Neural progenitor cell (in vitro differentiated cells): Measurements from ENCODE around the gene PTGIR. TPM values are rescaled to one million over a fixed set of nuclear protein-coding genes. Genes with fewer than 3 reads are reported as not detected.

Source experiments
- DNase-seq: peaks from one replicate; pipeline ENCODE4 v3.0.0-alpha.2; 2016; ENCODE audit warnings: low spot score
- H2AFZ ChIP-seq: fragments of 200-600 bp; sonication (generic); replicated peaks from 2 replicates; pipeline ENCODE4 v1.6.1; 2016; ENCODE audit warnings: antibody characterized with exemption
- H3F3A ChIP-seq: fragments of 200-600 bp; sonication (generic); 2 replicates; pipeline ENCODE4 v1.6.1; 2016; ENCODE audit warnings: antibody characterized with exemption, low read depth
- H3K27ac ChIP-seq: fragments of 200-600 bp; sonication (generic); 2 replicates; pipeline ENCODE4 v1.5.1; 2016; ENCODE audit warnings: mild to moderate bottlenecking
- H3K27me3 ChIP-seq: fragments of 200-600 bp; sonication (generic); 2 replicates; pipeline ENCODE4 v1.6.1; 2016; ENCODE audit warnings: mild to moderate bottlenecking, moderate library complexity
- H3K36me3 ChIP-seq: fragments of 200-600 bp; sonication (generic); 2 replicates; pipeline ENCODE4 v1.5.1; 2016
- H3K4me1 ChIP-seq: fragments of 200-600 bp; sonication (generic); 2 replicates; pipeline ENCODE4 v1.6.1; 2016; ENCODE audit warnings: mixed run types
- H3K4me2 ChIP-seq: fragments of 200-600 bp; sonication (generic); 2 replicates; pipeline ENCODE4 v1.6.1; 2016
- H3K4me3 ChIP-seq: fragments of 200-600 bp; sonication (generic); 2 replicates; pipeline ENCODE4 v1.5.1; 2016
- H3K79me2 ChIP-seq: fragments of 200-600 bp; sonication (generic); 2 replicates; pipeline ENCODE4 v1.6.1; 2016; ENCODE audit warnings: low read depth
- H3K9ac ChIP-seq: fragments of 200-600 bp; sonication (generic); 2 replicates; pipeline ENCODE4 v1.6.1; 2016
- H3K9me3 ChIP-seq: fragments of 200-600 bp; sonication (generic); 2 replicates; pipeline ENCODE4 v1.5.1; 2016; ENCODE audit warnings: low read depth
- H4K20me1 ChIP-seq: fragments of 200-600 bp; sonication (generic); 2 replicates; pipeline ENCODE4 v1.6.1; 2016; ENCODE audit warnings: low read depth
- H3K27ac Mint-ChIP-seq: 3 replicates; pipeline ENCODE4 v1.8.0; 2021; ENCODE audit warnings: mixed read lengths
- H3K27me3 Mint-ChIP-seq: 2 replicates; pipeline ENCODE4 v1.8.0; 2022; ENCODE audit warnings: low read depth, mild to moderate bottlenecking, inconsistent platforms, moderate library complexity, mixed read lengths; ENCODE audit not compliant: insufficient read depth
- H3K36me3 Mint-ChIP-seq: 3 replicates; pipeline ENCODE4 v1.8.0; 2021; ENCODE audit warnings: mixed read lengths
- H3K4me1 Mint-ChIP-seq: 3 replicates; pipeline ENCODE4 v1.8.0; 2021; ENCODE audit warnings: mixed read lengths
- H3K4me3 Mint-ChIP-seq: 3 replicates; pipeline ENCODE4 v1.8.0; 2021; ENCODE audit warnings: mild to moderate bottlenecking, moderate library complexity, mixed read lengths
- H3K9me3 Mint-ChIP-seq: 3 replicates; pipeline ENCODE4 v1.8.0; 2020; ENCODE audit warnings: mixed read lengths
- EZH2 ChIP-seq: fragments of 200-600 bp; sonication (generic); IDR thresholded peaks from 2 replicates; pipeline ENCODE4 v1.6.1; 2017; ENCODE audit warnings: antibody characterized with exemption, mild to moderate bottlenecking, moderate library complexity
- EZH2phosphoT487 ChIP-seq: fragments of 200-600 bp; sonication (generic); IDR thresholded peaks from 2 replicates; pipeline ENCODE4 v1.6.1; 2017; ENCODE audit warnings: antibody characterized with exemption
- total RNA-seq: library from RNA; depleted of rRNA; stranded (reverse); fragments of >200 nt; gene quantifications from 2 replicates; pipeline ENCODE4 v1.2.3, GENCODE V29; 2015; ENCODE audit warnings: low replicate concordance
- TF ChIP-seq, protein P1 (sequence below): fragments of 200-600 bp; sonication (generic); IDR thresholded peaks from 2 replicates; pipeline ENCODE4 v1.5.1; 2017; ENCODE audit warnings: antibody characterized with exemption, mild to moderate bottlenecking

The PTGIR gene
- total RNA-seq, 1 donor from 2014 or later: not detected

DNA sequence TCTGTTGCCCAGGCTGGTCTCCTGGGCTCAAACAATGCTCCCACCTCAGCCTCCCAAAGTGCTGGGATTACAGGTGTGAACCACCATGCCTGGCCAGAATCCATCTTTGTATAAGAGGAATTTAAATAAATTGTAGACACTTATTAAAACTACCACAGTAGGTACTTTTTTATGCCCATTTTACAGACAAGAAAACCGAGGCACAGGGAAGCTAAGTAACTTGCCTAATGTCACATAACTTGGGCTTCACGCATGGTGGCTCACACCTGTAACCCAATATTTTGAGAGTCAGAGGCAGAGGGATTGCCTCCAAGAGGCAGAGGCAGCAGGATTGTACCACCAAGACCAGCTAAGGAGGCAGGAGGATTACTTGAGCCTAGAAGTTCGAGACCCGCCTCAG lies 46.4 kb downstream of the PTGIR start:
- no peak for DNase-seq
- Mint-ChIP-seq H3K4me1 (peaks cover 9% of the 10 kb centered on the region), H3K27me3 (peaks cover 11% of the 10 kb centered on the region), H3K9me3 (peaks cover 2% of the 10 kb centered on the region), H3K36me3 (no peaks in the 10 kb centered on the region), H3K4me3 (no peak overlapping the region), H3K27ac (no peak overlapping the region)
- Histone ChIP-seq H3K27me3 (peaks cover 8% of the 10 kb centered on the region), H3K36me3 (no peaks in the 10 kb centered on the region), H3K27ac (no peak overlapping the region), H3K4me2 (no peak overlapping the region), H3F3A (peaks cover 4% of the 10 kb centered on the region), H3K9me3 (no peaks in the 10 kb centered on the region), H3K4me1 (peaks cover 5% of the 10 kb centered on the region), H3K79me2 (no peaks in the 10 kb centered on the region), H3K4me3 (no peak overlapping the region), H2AFZ (no peak overlapping the region), H4K20me1 (no peaks in the 10 kb centered on the region), H3K9ac (no peak overlapping the region)
- TF ChIP-seq, protein P1, sequence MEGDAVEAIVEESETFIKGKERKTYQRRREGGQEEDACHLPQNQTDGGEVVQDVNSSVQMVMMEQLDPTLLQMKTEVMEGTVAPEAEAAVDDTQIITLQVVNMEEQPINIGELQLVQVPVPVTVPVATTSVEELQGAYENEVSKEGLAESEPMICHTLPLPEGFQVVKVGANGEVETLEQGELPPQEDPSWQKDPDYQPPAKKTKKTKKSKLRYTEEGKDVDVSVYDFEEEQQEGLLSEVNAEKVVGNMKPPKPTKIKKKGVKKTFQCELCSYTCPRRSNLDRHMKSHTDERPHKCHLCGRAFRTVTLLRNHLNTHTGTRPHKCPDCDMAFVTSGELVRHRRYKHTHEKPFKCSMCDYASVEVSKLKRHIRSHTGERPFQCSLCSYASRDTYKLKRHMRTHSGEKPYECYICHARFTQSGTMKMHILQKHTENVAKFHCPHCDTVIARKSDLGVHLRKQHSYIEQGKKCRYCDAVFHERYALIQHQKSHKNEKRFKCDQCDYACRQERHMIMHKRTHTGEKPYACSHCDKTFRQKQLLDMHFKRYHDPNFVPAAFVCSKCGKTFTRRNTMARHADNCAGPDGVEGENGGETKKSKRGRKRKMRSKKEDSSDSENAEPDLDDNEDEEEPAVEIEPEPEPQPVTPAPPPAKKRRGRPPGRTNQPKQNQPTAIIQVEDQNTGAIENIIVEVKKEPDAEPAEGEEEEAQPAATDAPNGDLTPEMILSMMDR: no peak
- TF ChIP-seq EZH2phosphoT487: no peak
- no peak for TF ChIP-seq EZH2

DNA sequence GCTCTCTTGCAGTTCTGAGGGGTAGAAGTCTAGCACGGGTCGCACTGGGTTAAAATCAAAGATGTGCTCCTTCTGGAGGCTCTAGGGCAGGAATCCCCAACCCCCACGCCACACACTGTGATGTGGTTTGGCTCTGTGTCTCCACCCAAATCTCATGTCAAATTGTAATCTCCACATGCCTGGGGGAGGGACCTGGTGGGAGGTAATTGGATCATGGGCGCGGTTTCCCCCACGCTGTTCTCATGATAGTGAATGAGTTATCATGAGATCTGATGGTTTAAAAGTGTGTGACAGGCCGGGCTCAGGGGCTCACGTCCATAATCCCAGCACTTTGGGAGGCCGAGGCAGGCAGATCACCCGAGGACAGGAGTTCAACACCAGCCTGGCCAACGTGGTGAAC lies 50.4 kb downstream of the PTGIR start:
- Histone ChIP-seq H3K4me2 (no peak overlapping the region), H4K20me1 (no peaks in the 10 kb centered on the region), H3K4me1 (peaks cover 5% of the 10 kb centered on the region), H3K27ac (no peak overlapping the region), H2AFZ (peak overlapping the region; percentile 40), H3K4me3 (no peak overlapping the region), H3K27me3 (peaks cover 3% of the 10 kb centered on the region), H3K9me3 (no peaks in the 10 kb centered on the region), H3K36me3 (no peaks in the 10 kb centered on the region), H3K9ac (no peak overlapping the region), H3F3A (peaks cover 4% of the 10 kb centered on the region), H3K79me2 (no peaks in the 10 kb centered on the region)
- no peaks in the 10 kb centered on the region for H3K36me3 Mint-ChIP-seq
- peak; percentile 9 for DNase-seq
- peak overlapping the region; percentile 15 for H3K4me3 Mint-ChIP-seq
- H3K4me1 Mint-ChIP-seq: peaks cover 9% of the 10 kb centered on the region
- H3K27ac Mint-ChIP-seq: peak overlapping the region; percentile 2
- no peaks in the 10 kb centered on the region for H3K9me3 Mint-ChIP-seq
- TF ChIP-seq, protein P1: no peak
- no peak for TF ChIP-seq EZH2phosphoT487
- H3K27me3 Mint-ChIP-seq: peaks cover 9% of the 10 kb centered on the region

DNA sequence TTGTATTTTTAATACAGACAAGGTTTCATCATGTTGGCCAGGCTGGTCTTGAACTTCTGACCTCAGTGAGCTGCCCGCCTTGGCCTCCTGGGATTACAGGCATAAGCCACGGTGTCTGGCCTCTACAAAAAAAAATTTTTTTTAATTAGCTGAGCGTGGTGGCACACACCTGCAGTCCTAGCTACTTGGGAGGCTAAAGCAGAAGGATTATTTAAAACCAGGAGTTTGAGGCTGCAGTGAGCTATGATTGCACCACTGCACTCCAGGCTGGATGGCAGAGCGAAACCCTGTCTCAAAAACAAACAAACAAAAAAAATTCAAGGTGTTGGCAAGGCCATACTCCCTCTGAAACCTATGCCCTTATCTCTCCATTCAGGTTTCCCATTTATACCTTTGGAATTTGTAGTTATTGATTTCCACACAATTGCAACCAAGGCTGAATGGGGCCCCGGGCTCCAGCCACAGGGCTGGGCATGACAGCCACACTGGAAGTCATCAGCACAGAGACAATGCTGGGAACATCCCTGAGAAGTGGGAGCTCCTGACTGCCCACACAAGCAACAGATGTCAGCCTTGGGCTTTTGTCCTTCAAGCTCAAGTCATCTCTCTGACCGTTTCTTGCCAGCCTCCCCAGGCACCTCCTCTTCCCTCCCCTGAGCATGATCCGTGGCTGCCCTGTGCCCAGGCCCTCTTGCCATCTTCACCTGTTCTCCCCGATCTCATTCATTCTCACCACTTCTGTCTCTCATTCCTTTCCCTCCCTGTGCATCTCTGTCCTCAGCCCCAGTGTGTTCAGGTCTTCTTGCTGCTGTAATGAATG lies 51.0 kb downstream of the PTGIR start:
- Histone ChIP-seq H3K27me3 (no peaks in the 10 kb centered on the region), H3K4me1 (peaks cover 5% of the 10 kb centered on the region), H4K20me1 (no peaks in the 10 kb centered on the region), H3K9ac (no peak overlapping the region), H3K36me3 (no peaks in the 10 kb centered on the region), H3K27ac (no peak overlapping the region), H3F3A (peaks cover 4% of the 10 kb centered on the region), H3K9me3 (no peaks in the 10 kb centered on the region), H2AFZ (peak overlapping the region; percentile 40), H3K4me2 (no peak overlapping the region), H3K4me3 (no peak overlapping the region), H3K79me2 (no peaks in the 10 kb centered on the region)
- TF ChIP-seq EZH2phosphoT487: no peak
- TF ChIP-seq, protein P1: no peak
- TF ChIP-seq EZH2: no peak
- Mint-ChIP-seq H3K27me3 (peaks cover 9% of the 10 kb centered on the region), H3K27ac (peak overlapping the region; percentile 2), H3K4me1 (peaks cover 9% of the 10 kb centered on the region), H3K9me3 (no peaks in the 10 kb centered on the region), H3K4me3 (peak overlapping the region; percentile 15), H3K36me3 (no peaks in the 10 kb centered on the region)
- DNase-seq: no peak
